HFF-Myc (cell line): ENCODE results near the gene ACOXL.

Source experiments
- DNase-seq: peaks from one replicate; pipeline ENCODE4 v3.0.0-alpha.2; 2011; ENCODE audit warnings: low read depth; ENCODE audit errors: extremely low read depth
- H3K4me3 ChIP-seq: replicated peaks from 2 replicates; pipeline ENCODE4 v1.5.1; 2011; ENCODE audit warnings: low read depth, mild to moderate bottlenecking, control low read depth, low read length
- TF ChIP-seq, protein P1 (sequence below): IDR thresholded peaks from 2 replicates; pipeline ENCODE4 v1.5.1; 2012; ENCODE audit warnings: mild to moderate bottlenecking, low read depth, low read length, control low read depth; ENCODE audit errors: missing control alignments

ACOXL gene

DNA sequence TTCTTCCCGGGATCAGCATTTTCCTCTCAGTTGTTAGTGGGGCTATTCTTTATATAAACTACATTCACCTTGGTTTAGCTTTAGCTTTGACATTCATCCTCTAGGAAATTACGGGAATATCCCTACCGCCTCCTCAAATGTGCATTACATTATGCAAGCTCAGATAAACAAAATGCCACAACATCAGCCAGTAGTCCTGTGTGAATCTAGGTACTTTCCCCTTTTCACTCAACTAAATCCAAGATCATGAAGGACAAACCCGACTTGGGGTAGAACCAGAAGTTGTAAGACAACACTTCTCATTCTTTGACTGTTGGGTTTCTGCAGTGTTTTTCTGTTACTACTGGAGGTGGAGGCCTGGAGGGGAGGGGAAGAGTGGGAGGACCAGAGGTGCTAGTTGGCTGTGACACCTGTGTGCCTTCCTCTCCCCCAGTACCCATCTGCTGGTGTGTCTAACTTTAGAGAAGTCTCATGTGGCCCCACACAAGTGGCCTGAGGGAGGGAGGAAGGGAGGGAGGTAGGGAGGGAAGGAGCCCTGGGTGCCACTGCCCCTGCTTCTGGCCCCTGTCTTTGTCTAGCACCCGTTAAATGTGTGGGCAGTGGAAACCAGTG lies 303.6 kb downstream of the ACOXL start:
- no peak for DNase-seq
- no peak overlapping the region for H3K4me3 ChIP-seq
- TF ChIP-seq, protein P1, sequence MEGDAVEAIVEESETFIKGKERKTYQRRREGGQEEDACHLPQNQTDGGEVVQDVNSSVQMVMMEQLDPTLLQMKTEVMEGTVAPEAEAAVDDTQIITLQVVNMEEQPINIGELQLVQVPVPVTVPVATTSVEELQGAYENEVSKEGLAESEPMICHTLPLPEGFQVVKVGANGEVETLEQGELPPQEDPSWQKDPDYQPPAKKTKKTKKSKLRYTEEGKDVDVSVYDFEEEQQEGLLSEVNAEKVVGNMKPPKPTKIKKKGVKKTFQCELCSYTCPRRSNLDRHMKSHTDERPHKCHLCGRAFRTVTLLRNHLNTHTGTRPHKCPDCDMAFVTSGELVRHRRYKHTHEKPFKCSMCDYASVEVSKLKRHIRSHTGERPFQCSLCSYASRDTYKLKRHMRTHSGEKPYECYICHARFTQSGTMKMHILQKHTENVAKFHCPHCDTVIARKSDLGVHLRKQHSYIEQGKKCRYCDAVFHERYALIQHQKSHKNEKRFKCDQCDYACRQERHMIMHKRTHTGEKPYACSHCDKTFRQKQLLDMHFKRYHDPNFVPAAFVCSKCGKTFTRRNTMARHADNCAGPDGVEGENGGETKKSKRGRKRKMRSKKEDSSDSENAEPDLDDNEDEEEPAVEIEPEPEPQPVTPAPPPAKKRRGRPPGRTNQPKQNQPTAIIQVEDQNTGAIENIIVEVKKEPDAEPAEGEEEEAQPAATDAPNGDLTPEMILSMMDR: no peak

DNA sequence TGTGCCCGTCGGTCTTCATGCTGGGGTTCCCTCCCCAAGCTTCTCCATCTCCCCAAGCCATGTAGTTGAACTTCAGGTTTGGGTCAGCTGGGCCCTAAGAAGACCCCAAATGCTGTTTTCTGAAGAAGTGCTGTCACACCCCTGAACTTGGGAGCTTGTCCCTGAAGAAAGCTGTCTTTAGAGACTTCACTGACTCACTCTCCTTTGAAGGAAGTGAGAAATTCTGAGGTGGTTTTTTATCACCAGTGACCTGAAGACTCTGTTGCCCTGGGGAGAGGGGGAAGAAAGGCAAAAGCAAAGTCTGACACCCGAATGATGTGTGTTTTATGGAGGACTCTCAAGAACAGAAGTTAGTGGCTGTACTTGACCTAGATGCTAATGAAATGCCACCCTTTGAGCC lies 304.8 kb downstream of the ACOXL start:
- DNase-seq: no peak

DNA sequence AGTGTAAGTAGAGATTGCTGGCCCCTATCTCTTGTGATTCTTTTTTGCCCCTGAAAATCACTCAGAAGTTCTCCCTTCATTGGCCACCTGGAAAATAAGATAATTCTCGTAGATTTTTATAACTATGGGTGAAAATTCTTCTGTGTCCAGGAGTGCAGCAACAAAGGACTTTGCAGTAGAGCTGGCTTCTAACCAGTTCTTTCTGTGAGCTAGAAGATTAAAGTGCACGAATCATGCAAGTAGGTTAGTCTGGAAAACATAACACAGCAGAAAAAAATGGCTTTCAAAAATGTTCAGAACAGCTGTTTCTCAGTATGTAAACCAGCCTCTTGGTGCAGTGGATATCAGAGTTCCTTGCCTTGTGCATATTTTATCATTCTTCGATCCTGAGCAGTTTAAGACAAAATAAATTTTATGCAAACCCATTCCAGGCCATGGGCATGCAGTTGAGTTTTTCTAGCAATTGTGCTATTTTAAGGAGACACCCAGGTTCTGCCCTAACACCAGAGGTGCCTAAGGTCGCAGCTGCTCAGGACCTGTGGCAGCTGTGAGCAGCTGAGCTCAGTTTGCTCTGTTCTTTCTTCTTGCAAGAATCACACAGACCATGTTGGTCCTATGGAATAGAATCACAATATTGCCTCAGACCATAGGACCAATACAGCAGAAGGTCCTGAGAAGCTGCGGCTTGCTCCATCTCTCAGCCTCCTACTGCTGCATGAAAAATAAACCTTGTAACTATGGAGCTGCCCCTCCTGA lies 307.4 kb downstream of the ACOXL start:
- TF ChIP-seq, protein P1: no peak
- DNase-seq: no peak
- no peak overlapping the region for H3K4me3 ChIP-seq

More for the DNA sequence above, 304.8 kb downstream of the ACOXL start:
- TF ChIP-seq, protein P1: no peak
- H3K4me3 ChIP-seq: no peak overlapping the region

DNA sequence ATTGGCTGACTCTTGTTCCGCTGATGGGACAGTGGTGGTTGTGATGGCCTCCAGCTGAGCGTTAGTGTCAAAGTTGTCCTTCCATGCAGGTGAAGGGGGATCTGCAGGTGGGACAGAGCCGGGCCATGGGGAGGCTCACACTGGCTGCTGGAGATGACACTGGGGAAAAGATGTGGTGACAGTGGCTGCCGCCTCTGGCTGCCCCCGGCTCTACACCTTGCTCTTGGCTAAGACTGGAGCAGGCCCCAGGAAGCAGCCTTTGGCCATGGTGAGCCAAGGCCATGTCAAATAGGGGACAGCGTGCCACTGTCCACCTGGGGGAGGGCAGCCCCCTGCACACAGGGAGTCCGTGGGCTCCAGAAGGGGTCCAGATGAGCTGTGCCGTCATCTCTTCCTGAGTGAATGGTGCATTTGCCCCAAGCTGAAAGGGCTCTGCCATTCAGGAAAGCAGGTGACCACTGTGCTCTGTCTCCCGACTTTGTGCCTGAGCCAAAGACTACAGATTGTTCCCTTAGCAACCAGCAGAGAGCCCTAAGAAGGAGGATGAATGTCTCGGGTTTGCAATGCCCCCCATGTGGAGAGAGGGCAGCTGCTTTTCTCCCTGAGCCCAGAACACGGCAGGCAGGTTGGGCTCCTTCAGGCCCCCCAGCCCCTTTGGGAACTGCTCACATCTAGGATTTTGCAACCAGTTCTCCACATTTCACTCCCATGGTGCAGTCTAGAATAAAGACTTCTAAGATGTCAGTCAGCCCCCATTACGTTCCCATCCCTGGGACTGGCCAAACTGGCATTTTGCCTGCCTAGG lies 309.2 kb downstream of the ACOXL start:
- no peak overlapping the region for H3K4me3 ChIP-seq
- no peak for DNase-seq
- TF ChIP-seq, protein P1: no peak

DNA sequence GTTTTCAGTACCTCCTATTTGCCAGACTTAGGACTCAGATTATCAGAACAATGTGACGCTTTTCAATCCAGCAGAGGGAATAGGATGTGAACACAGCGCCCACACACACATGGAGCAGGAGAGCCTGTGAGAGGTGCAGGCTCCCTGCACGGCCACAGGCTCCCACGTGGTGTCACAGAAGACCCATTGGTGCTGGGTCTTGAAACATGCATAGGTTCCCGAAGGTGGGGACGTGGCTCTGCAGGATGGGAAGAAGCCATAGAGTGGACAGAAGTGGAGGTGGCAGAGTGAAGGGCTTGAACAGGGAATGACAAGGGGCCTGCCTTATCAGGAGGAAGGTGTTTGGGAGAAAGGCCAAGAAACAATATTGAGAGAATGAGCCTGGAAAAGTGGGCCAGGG lies 309.9 kb downstream of the ACOXL start:
- DNase-seq: no peak
- H3K4me3 ChIP-seq: no peak overlapping the region
- TF ChIP-seq, protein P1: no peak

DNA sequence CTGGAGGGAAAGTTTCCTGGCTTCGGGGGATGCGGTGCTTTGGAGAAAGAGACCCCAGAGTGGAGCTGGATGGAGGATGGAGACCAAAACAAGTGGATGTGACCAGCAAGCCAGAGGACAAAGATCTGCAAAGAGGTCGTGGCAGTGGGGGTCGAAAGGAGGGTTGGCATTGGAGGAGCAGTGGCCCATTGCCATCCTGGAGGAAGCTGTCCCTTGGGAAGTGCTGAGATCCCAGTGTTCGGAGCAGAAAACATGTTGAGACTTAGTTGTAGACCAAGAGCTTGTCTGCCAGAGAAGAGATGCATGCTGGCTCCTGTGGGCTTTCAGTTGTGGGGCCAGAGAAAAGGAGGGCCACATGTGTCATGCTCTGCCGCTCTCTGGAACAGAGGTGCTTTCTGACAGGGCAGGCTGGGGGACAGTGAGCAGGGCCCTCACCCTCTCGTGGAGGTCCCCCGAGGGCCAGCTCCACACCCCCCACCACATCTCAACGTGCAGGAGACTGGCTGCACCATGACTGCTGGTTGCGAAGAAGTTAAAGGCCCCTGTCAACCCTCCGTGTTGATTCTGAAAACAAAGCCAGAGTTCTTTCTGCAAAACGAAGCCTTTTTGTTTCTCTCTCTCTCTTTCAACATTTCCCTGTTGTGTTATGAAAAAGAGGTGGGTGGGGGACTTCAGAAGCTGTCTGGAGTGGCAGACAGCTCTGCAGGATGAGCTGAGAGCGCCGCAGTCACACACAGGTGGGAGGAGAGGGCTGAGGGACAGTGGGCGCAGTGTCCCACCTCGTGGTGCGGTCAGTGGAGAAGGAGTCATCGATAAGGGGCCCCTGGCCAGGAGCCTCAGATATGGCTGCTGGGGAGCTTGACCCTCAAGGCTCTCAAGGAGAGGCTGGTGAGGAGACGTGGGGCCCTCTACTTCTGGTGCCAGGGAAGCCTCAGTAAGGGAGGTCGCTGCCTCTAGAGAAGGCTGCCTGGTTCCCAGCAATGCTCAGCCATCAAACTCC lies 310.7 kb downstream of the ACOXL start:
- H3K4me3 ChIP-seq: no peak overlapping the region
- TF ChIP-seq, protein P1: no peak
- DNase-seq: no peak
